GM21360 (cell line): ENCODE measurements around the gene ARHGAP12.
"Not testable (repeated sequence)": the region's sequence is repeated elsewhere in the genome, so short reads cannot be mapped to it uniquely, and the experiment has no call there.

ENCODE experiments used
- ATAC-seq: cut with Tn5 transposase; IDR thresholded peaks from one replicate; pipeline ENCODE4 v1.9.1; 2021; ENCODE audit warnings: mild to moderate bottlenecking, moderate library complexity; ENCODE audit not compliant: unreplicated experiment

The ARHGAP12 gene

DNA sequence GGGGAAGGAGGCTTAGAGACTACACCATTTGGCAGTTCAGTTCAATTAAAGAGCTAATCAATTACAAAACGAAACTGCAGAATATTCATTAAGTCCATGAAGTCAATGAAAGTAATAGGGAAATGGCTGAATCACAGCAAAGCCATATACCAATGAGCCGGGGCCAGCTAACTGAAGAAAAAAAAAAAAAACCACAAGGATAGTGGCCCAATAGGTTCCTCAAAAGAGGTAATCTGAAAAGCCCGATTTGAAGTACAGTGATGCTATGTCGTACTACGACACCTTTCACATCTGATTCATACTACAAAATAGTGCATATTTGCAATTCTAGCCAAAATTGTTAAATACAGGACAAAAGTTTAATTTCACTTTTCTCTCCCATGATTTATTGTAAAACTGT, 2.5 kb downstream of the ARHGAP12 start:
- no peak for ATAC-seq

DNA sequence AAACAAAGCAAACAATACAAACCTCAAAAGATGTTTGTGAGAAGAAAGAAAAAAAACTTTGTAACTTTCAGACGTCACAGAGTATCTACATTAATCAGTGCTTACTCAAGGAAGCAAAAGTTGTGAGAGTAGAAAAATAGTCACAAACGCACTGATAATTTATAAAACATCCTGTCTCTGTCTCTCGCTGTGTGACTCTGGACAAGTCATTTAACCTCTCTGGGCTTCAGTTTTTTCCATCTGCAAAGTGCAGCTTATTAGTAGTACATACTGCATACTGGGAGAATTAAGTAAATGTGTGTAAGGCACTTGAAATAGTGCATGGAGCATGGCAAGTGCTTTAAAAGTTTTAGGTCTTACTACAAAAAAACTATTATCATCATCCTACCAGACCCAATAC, 3.8 kb downstream of the ARHGAP12 start:
- ATAC-seq: no peak

GRCh38 chr10:31923389-31923788, 5.2 kb downstream of the ARHGAP12 start:
- ATAC-seq: no peak

DNA sequence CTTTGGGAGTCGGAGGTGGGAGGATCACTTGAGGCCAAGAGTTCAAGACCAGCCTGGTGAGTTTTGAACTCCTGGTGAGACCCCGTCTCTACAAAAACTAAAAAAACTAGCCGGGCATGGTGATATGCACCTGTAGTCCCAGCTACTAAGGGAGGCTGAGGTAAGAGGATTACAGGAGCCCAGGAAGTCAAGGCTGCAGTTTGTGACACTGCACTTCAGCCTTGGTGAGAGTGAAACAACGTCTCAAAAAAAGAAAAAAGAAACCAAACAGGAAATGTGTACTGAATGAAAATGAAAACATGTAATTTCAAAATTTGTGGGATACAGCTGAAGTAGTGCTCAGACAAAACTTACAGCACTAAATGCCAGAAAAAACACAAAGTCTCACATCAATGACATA, 7.6 kb downstream of the ARHGAP12 start:
- ATAC-seq: peak; percentile 68

- ATAC-seq: no peak
These were observed 8.1 kb downstream of the ARHGAP12 start for GRCh38 chr10:31920538-31920937.

GRCh38 chr10:31918671-31919409, 9.8 kb downstream of the ARHGAP12 start:
- no peak for ATAC-seq

- ATAC-seq: no peak
These were observed 14.3 kb downstream of the ARHGAP12 start for GRCh38 chr10:31914370-31914769.

DNA sequence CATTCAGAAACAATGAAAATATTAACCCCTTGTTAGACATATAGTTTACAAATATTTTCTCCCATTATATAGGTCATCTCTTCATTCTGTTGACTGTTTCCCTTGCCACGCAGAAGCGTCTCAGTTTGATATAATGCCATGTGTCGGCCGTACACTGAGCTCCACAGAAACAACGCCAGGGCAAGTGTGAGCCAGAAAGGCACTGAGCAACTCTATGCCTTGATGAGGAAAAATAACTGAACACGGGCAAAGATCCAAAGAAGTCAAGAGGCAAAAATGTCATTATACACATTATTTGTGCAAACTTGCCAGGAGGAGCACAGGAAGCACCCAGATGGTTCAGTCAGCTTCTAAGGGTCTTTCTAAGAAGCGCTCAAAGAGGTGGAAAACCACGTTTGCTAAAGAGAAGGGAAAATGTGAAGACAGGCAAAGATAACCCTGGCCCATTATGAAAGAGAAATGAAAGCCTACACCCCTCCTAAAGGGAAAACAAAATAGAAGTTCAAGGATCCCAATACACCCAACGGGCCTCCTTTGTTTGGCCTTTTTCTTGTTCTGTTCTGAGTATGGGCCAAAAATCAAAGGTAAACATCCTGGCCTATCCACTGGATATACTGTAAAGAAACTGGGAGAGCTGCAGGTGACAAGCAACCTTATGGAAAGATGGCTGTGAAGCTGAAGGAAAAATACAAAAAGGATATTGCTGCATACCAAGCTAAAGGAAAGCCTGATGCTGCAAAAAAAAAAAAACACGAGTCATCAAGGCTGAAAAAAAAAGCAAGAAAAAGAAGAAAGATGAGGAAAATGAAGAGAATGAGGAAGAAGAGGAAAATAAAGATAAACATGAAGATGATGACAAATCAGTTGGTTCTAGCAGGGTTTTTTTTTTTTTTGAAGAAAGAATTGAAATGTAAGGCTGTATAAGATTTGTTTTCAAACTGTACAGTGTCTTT, 15.5 kb downstream of the ARHGAP12 start:
- no peak for ATAC-seq

- no peak for ATAC-seq
These were observed 16.3 kb downstream of the ARHGAP12 start for GRCh38 chr10:31912289-31912688.

DNA sequence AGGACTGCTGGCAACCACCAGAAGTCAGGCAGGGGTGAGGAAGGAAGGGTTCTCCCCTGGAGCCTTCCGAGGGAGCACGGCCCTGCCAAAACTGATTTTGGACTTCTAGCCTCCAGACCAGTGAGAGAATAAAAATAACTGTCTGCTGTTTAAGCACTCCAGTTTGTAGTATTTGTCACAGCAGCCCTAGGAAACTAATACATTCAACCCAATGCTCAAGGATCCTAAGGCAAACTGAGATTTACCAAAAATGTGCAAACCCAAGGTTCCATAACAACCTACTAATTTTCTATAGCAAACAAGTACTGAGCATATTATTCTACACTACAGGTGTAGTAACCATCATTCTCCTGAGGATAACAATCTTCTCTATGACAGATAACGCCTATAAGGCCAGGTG, 18.6 kb downstream of the ARHGAP12 start:
- no peak for ATAC-seq

- ATAC-seq: no peak
These were observed 20.5 kb downstream of the ARHGAP12 start for GRCh38 chr10:31908157-31908556.

DNA sequence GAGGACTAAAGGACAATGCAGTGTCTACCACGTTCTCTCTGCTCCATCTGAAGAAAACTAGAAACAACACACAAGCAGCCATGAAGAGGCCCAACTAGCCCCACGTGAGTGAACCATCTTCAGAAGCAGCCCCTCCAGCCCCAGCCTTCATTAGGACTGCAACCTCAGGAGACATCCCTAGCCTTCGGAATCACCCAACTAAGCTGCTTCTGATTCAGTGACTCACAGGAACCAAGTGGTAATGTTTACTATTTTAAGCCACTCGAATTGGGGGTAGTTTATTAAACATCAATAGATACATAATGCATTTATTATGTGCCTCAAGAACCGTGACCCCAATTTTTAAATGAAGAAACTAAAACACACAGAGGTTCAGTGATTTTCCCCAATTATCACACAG, 22.6 kb downstream of the ARHGAP12 start:
- no peak for ATAC-seq

DNA sequence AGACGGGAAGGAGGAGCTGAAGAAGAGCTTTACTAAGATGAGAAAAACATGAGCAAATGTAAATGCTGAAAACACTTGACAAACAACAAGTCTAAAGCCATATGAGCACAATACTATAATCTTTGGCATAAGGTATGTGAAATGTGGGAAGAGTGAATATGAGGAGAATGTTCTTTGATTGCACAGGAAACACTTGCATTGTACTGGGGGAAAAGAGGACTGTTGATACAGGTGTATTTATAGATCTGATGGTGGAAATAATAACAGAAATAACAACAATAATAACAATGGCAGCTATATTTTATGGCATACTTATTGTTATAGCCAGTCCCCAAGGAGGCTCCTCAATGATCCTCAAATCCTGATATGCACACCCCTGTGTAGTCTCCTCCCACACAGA, 23.0 kb downstream of the ARHGAP12 start:
- ATAC-seq: no peak

DNA sequence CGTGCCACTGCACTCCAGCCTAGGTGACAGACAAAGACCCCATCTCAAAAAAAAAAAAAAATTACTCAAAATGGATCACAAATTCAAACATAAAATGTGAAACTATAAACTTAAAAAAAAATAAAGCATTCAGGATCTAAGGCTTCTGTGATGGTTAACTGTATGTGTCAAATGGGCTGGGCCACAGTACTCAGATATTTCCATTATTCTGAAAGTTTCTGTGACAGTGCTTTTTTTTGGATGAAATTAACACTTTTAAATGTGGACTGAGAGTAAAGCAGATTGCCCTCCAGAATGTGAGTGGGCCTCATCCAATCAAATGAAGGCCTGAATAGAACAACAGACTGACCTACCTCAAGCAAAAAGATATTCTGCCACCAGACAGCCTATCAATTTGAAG, 26.0 kb downstream of the ARHGAP12 start:
- no peak for ATAC-seq

- no peak for ATAC-seq
These were observed 31.1 kb downstream of the ARHGAP12 start for GRCh38 chr10:31897506-31897905.

- ATAC-seq: no peak
These were observed 31.7 kb downstream of the ARHGAP12 start for GRCh38 chr10:31896968-31897384.

DNA sequence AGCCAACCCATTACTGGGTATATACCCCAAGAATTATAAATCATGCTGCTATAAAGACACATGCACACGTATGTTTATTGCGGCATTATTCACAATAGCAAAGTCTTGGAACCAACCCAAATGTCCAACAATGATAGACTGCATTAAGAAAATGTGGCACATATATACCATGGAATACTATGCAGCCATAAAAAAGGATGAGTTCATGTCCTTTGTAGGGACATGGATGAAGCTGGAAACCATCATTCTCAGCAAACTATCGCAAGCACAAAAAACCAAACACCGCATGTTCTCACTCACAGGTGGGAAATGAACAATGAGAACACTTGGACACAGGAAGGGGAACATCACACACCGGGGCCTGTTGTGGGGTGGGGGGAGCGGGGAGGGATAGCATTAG, 32.9 kb downstream of the ARHGAP12 start:
- ATAC-seq: not testable (repeated sequence)

- no peak for ATAC-seq
These were observed 40.2 kb downstream of the ARHGAP12 start for GRCh38 chr10:31888442-31888841.

GRCh38 chr10:31887850-31888249, 40.8 kb downstream of the ARHGAP12 start:
- ATAC-seq: no peak

DNA sequence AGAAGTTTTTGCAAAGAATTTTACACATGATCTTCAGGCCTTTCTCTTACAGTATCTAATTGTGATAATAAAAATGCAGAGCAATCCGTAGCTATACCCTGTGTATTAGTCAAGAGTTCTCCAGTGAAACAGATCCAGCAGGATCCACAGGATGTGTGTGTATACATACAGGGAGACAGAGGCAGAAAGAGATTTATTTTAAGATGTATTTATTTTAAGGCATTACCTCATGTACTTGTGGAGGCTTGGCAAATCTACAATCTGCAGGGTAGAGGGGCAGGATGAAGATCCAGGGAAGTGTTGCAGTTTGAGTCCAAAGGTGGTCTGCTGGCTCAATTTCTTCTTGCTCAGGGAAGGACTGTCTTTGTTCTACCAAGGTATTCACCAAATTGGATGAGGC, 41.7 kb downstream of the ARHGAP12 start:
- no peak for ATAC-seq

DNA sequence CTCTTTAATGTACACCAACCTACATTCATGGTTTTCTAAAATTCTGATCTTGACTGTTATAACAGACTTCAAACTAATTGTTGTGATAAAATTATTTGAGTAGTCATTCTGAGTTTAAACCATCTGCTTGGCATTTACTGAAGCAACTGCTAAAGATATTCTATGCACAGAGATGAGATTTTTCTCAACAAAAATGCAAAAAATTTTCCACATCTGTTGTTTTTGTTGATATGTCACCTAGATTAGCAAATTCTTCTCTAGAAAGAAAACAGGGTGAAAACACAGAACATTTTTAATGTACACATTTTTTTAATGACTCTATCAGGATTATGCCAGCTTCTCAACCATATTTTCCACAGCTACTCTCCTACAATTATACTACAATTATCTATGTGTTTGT, 42.7 kb downstream of the ARHGAP12 start:
- ATAC-seq: no peak

- ATAC-seq: no peak
These were observed 44.2 kb downstream of the ARHGAP12 start for GRCh38 chr10:31884386-31884785.
